Testis (tissue), 5 donors: ENCODE data around the gene SLCO4A1. TPM values are rescaled to one million over a fixed set of nuclear protein-coding genes. Genes with fewer than 3 reads are reported as not detected.

Source experiments
- DNase-seq: peaks from one replicate; pipeline ENCODE4 v3.0.0-alpha.2; 2019
- H3K27ac ChIP-seq, 2 donors: fragments of 200-600 bp; sonication (generic); one replicate each; pipeline ENCODE4 v1.5.1; 2019
- H3K27me3 ChIP-seq: fragments of 200-600 bp; sonication (generic); one replicate; pipeline ENCODE4 v1.5.1; 2019
- H3K36me3 ChIP-seq: fragments of 200-600 bp; sonication (generic); one replicate; pipeline ENCODE4 v1.5.1; 2017; ENCODE audit warnings: low read depth; ENCODE audit errors: missing control alignments
- H3K4me1 ChIP-seq: fragments of 200-600 bp; sonication (generic); one replicate; pipeline ENCODE4 v1.5.1; 2019
- H3K4me3 ChIP-seq, 2 donors: fragments of 200-600 bp; sonication (generic); one replicate each; pipeline ENCODE4 v1.5.1; 2017 to 2019
- H3K9me3 ChIP-seq: fragments of 200-600 bp; sonication (generic); one replicate; pipeline ENCODE4 v1.5.1; 2017
- POLR2A ChIP-seq: fragments of 450-650 bp; IDR thresholded peaks from one replicate; pipeline ENCODE4 v1.6.1; 2017; ENCODE audit warnings: antibody characterized with exemption, mild to moderate bottlenecking, moderate library complexity
- WGBS, 2 donors: methylation state at CpG; one replicate each; pipeline ENCODE4 v1.1.5; 2018; 5-methylcytosine and 5-hydroxymethylcytosine counted together
- intact Hi-C: fragments of 100-400 bp; cut with DNase I; formaldehyde crosslinking; loops from one replicate; pipeline ENCODE4 v1.15.1; 2023; ENCODE audit warnings: low total_unique reads
- long read RNA-seq, 2 donors: transcript quantifications; one replicate each; lab custom pipeline, GENCODE V29; 2026
- polyA plus RNA-seq: library from polyadenylated mRNA; stranded (reverse); fragments of 350-450 nt; fragmentation: Illumina TruSeq; extraction: RNeasy Lipid Tissue Mini Kit (QIAGEN cat#74804); gene quantifications from one replicate; pipeline ENCODE4 v1.2.3, GENCODE V29; 2014; ENCODE audit warnings: low read depth, low replicate concordance; ENCODE audit not compliant: insufficient read depth
- total RNA-seq, 2 donors: library from RNA; depleted of rRNA; stranded (reverse); fragments of >200 nt; gene quantifications; one replicate each; pipeline ENCODE4 v1.2.3, GENCODE V29; 2016
- TF ChIP-seq, protein P1 (sequence below), 3 experiments: fragments of 450-650 bp in 2 of 3; fragments of 200-600 bp in 1 of 3; sonication (generic) in 1 of 3; IDR thresholded peaks; one replicate each; pipeline ENCODE4 v1.5.1; 2016 to 2019; ENCODE audit warnings: antibody characterized with exemption in 3 of 3, mild to moderate bottlenecking in 2 of 3, moderate library complexity in 1 of 3

SLCO4A1 gene, protein sequence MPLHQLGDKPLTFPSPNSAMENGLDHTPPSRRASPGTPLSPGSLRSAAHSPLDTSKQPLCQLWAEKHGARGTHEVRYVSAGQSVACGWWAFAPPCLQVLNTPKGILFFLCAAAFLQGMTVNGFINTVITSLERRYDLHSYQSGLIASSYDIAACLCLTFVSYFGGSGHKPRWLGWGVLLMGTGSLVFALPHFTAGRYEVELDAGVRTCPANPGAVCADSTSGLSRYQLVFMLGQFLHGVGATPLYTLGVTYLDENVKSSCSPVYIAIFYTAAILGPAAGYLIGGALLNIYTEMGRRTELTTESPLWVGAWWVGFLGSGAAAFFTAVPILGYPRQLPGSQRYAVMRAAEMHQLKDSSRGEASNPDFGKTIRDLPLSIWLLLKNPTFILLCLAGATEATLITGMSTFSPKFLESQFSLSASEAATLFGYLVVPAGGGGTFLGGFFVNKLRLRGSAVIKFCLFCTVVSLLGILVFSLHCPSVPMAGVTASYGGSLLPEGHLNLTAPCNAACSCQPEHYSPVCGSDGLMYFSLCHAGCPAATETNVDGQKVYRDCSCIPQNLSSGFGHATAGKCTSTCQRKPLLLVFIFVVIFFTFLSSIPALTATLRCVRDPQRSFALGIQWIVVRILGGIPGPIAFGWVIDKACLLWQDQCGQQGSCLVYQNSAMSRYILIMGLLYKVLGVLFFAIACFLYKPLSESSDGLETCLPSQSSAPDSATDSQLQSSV
- 10 to 100 TPM in 1 of 2 donors, 1 to 10 TPM in 1; 9.8 to 14.2 TPM for total RNA-seq
- polyA plus RNA-seq: 4.2 TPM
- long read RNA-seq, donor 1: 0 reads
- long read RNA-seq, donor 2: 0 reads

- no peaks in the 10 kb centered on the region for H3K27me3 ChIP-seq
- TF ChIP-seq POLR2A: peak; percentile 17
- TF ChIP-seq, protein P1, sequence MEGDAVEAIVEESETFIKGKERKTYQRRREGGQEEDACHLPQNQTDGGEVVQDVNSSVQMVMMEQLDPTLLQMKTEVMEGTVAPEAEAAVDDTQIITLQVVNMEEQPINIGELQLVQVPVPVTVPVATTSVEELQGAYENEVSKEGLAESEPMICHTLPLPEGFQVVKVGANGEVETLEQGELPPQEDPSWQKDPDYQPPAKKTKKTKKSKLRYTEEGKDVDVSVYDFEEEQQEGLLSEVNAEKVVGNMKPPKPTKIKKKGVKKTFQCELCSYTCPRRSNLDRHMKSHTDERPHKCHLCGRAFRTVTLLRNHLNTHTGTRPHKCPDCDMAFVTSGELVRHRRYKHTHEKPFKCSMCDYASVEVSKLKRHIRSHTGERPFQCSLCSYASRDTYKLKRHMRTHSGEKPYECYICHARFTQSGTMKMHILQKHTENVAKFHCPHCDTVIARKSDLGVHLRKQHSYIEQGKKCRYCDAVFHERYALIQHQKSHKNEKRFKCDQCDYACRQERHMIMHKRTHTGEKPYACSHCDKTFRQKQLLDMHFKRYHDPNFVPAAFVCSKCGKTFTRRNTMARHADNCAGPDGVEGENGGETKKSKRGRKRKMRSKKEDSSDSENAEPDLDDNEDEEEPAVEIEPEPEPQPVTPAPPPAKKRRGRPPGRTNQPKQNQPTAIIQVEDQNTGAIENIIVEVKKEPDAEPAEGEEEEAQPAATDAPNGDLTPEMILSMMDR (IDR thresholded peaks at IDR 0.05): peak in 1 of 3 experiments; percentile 3
- WGBS, 2 donors: 1 to 6% methylated on average over 6 to 70 of the region's 82 CpGs
- peaks cover 17% of the 10 kb centered on the region for H3K4me1 ChIP-seq
- H3K27ac ChIP-seq: peak within 1 kb of the TSS; percentile 64 to 86
- H3K36me3 ChIP-seq: no peaks in the 10 kb centered on the region
- intact Hi-C loops: no loop called here
- peak within 1 kb of the TSS; percentile 56 to 59 for H3K4me3 ChIP-seq
- no peaks in the 10 kb centered on the region for H3K9me3 ChIP-seq
- peak; percentile 83 for DNase-seq
Observed at GRCh38 chr20:62642051-62642665, at the start of gene SLCO4A1. SLCO4A1 (plus strand) TSS chr20:62642503; CDS start chr20:62656455, 13,952 bp downstream.

GRCh38 chr20:62592506-62593177 lies 49.7 kb upstream of the SLCO4A1 start:
- H3K9me3 ChIP-seq: no peaks in the 10 kb centered on the region
- WGBS, 2 donors: 66 to 67% methylated on average over 11 of the region's 11 CpGs
- no peaks in the 10 kb centered on the region for H3K27me3 ChIP-seq
- no peaks in the 10 kb centered on the region for H3K4me1 ChIP-seq
- H3K4me3 ChIP-seq: no peak overlapping the region
- H3K27ac ChIP-seq: no peak overlapping the region
- no peak for DNase-seq
- H3K36me3 ChIP-seq: no peaks in the 10 kb centered on the region
- intact Hi-C loops: no loop called here
- TF ChIP-seq POLR2A: no peak
- TF ChIP-seq, protein P1 (IDR thresholded peaks at IDR 0.05): no peak

DNA sequence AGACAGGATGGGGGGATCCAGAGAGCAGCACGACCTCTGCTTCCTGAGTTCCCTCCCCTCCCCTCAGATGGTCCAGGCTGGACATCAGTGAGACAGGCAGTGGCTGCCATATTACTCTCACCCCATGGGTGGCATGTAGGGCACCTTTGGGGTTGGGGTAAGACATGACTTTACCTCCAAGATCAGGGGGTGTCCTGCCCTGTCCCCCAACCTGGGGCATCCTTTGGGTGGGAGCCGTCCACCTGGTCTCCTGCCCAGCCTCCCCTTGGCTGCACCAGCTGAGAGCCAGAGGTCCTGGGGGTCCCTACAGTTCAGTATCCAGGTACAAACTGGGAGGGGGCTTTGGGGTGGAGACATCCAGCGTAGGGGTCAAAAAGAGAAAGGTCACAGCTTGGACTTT lies 48.7 kb upstream of the SLCO4A1 start:
- no peaks in the 10 kb centered on the region for H3K36me3 ChIP-seq
- no peaks in the 10 kb centered on the region for H3K4me1 ChIP-seq
- intact Hi-C loops: no loop called here
- no peak overlapping the region for H3K4me3 ChIP-seq
- no peaks in the 10 kb centered on the region for H3K9me3 ChIP-seq
- TF ChIP-seq, protein P1 (IDR thresholded peaks at IDR 0.05): no peak
- TF ChIP-seq POLR2A: no peak
- no peak overlapping the region for H3K27ac ChIP-seq
- H3K27me3 ChIP-seq: no peaks in the 10 kb centered on the region
- WGBS, 2 donors: 75 to 76% methylated on average over 3 of the region's 3 CpGs
- DNase-seq: no peak

DNA sequence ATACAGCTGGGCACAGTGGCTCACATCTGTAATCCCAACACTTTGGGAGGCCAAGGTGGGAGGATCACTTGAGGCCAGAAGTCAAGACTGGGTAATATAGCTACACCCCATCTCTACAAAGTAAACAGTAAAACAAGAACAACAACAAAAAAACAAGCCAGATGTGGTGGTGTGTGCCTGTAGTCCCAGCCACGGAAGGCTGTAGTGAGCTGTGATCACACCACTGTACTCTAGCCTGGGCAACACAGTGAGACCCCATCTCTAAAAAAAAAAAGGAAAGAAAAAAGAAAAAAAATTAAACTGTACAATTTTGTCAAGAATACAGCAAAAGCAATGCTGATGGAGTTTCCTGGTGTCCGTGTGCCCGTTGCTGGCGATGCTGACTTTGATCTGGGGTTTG lies 47.2 kb upstream of the SLCO4A1 start:
- 61 to 74% methylated on average over 4 of the region's 4 CpGs for WGBS, 2 donors
- Histone ChIP-seq H3K27ac (no peak overlapping the region), H3K4me1 (no peaks in the 10 kb centered on the region), H3K36me3 (no peaks in the 10 kb centered on the region), H3K4me3 (no peak overlapping the region), H3K27me3 (no peaks in the 10 kb centered on the region), H3K9me3 (no peaks in the 10 kb centered on the region)
- no peak for DNase-seq
- intact Hi-C loops: no loop called here
- TF ChIP-seq POLR2A: no peak
- TF ChIP-seq, protein P1 (IDR thresholded peaks at IDR 0.05): no peak
